CD14-positive monocyte (primary cell): Measurements from ENCODE around the gene LYPD6. TPM values are rescaled to one million over a fixed set of nuclear protein-coding genes. Genes with fewer than 3 reads are reported as not detected.

Experiments used
- DNase-seq, 3 donors: peaks; one replicate each; pipeline ENCODE4 v3.0.0-alpha.2; 2011 to 2022
- H2AFZ ChIP-seq: 2 replicates; pipeline ENCODE4 v1.6.0; 2012; ENCODE audit warnings: mild to moderate bottlenecking, low read depth, low read length, inconsistent platforms; ENCODE audit not compliant: insufficient read depth, poor library complexity, severe bottlenecking
- H3K27ac ChIP-seq, 2 donors: 1 replicate in 1 of 2; 2 replicates in 1 of 2; pipeline ENCODE4 v1.5.1; 2012 to 2013; ENCODE audit warnings: low read length in 2 of 2, control low read depth in 1 of 2, inconsistent platforms in 1 of 2, low read depth in 1 of 2, mild to moderate bottlenecking in 1 of 2
- H3K27me3 ChIP-seq, 2 donors: one replicate each; pipeline versions ENCODE4 v1.6.0 to v1.6.1; 2011 to 2013; ENCODE audit warnings: low read length in 2 of 2; ENCODE audit not compliant: control insufficient read depth in 2 of 2, insufficient read depth in 2 of 2
- H3K36me3 ChIP-seq, 2 donors: replicated peaks in 1 of 2; 1 replicate in 1 of 2; 2 replicates in 1 of 2; pipeline versions ENCODE4 v1.5.1 to v1.6.1; 2012 to 2013; ENCODE audit warnings: low read length in 2 of 2, control low read depth in 1 of 2, inconsistent platforms in 1 of 2, mild to moderate bottlenecking in 1 of 2; ENCODE audit not compliant: insufficient read depth in 2 of 2, control insufficient read depth in 1 of 2
- H3K4me1 ChIP-seq, 2 donors: 1 replicate in 1 of 2; 2 replicates in 1 of 2; pipeline versions ENCODE4 v1.5.1 to v1.6.1; 2012 to 2013; ENCODE audit warnings: low read length in 2 of 2, control low read depth in 1 of 2, inconsistent platforms in 1 of 2, mild to moderate bottlenecking in 1 of 2, moderate library complexity in 1 of 2; ENCODE audit not compliant: insufficient read depth in 2 of 2, control insufficient read depth in 1 of 2
- H3K4me2 ChIP-seq: replicated peaks from 2 replicates; pipeline ENCODE3; 2012; ENCODE audit warnings: low read length, moderate library complexity, mild to moderate bottlenecking; ENCODE audit not compliant: poor library complexity, severe bottlenecking; ENCODE audit errors: extremely low read depth
- H3K4me3 ChIP-seq, 3 experiments: fragments of 200-600 bp in 1 of 3; sonication (generic) in 1 of 3; replicated peaks in 1 of 3; 1 replicate in 2 of 3; 2 replicates in 1 of 3; pipeline ENCODE4 v1.5.1; 2011 to 2013; ENCODE audit warnings: low read length in 3 of 3, mild to moderate bottlenecking in 3 of 3, control low read depth in 2 of 3, low read depth in 2 of 3, inconsistent platforms in 1 of 3, moderate library complexity in 1 of 3
- H3K79me2 ChIP-seq: 2 replicates; pipeline ENCODE4 v1.6.0; 2012; ENCODE audit warnings: mild to moderate bottlenecking, control low read depth, inconsistent platforms, low read length, moderate library complexity; ENCODE audit not compliant: insufficient read depth
- H3K9ac ChIP-seq: 2 replicates; pipeline ENCODE4 v1.6.0; 2017; ENCODE audit warnings: low read length, mild to moderate bottlenecking; ENCODE audit not compliant: insufficient read depth, poor library complexity, severe bottlenecking
- H3K9me3 ChIP-seq, 2 donors: replicated peaks in 1 of 2; 1 replicate in 1 of 2; 2 replicates in 1 of 2; pipeline versions ENCODE4 v1.5.1 to v1.6.1; 2012 to 2013; ENCODE audit warnings: low read length in 2 of 2, control low read depth in 1 of 2; ENCODE audit not compliant: control insufficient read depth in 1 of 2, insufficient read depth in 1 of 2
- H4K20me1 ChIP-seq: 2 replicates; pipeline ENCODE4 v1.6.0; 2012; ENCODE audit warnings: mild to moderate bottlenecking, low read length, control low read depth, moderate library complexity; ENCODE audit not compliant: insufficient read depth
- H3K27ac Mint-ChIP-seq, 7 donors: one replicate each; pipeline ENCODE4 v1.8.0; 2020; ENCODE audit warnings: mild to moderate bottlenecking in 7 of 7, mixed read lengths in 7 of 7, moderate library complexity in 6 of 7, inconsistent platforms in 2 of 7
- H3K27me3 Mint-ChIP-seq, 3 donors: one replicate each; pipeline ENCODE4 v1.8.0; 2021 to 2022; ENCODE audit warnings: low read depth in 3 of 3, mild to moderate bottlenecking in 3 of 3, mixed read lengths in 3 of 3, moderate library complexity in 3 of 3, inconsistent platforms in 1 of 3
- H3K36me3 Mint-ChIP-seq, 2 donors: one replicate each; pipeline ENCODE4 v1.8.0; 2020; ENCODE audit warnings: mixed read lengths in 2 of 2, inconsistent platforms in 1 of 2, mild to moderate bottlenecking in 1 of 2
- H3K4me1 Mint-ChIP-seq: one replicate; pipeline ENCODE4 v1.8.0; 2020; ENCODE audit warnings: mild to moderate bottlenecking, mixed read lengths
- H3K4me3 Mint-ChIP-seq, 2 donors: one replicate each; pipeline ENCODE4 v1.8.0; 2020; ENCODE audit warnings: mild to moderate bottlenecking in 2 of 2, mixed read lengths in 2 of 2, moderate library complexity in 1 of 2
- H3K9me3 Mint-ChIP-seq, 7 donors: one replicate each; pipeline ENCODE4 v1.8.0; 2020 to 2022; ENCODE audit warnings: mixed read lengths in 7 of 7, mild to moderate bottlenecking in 6 of 7, moderate library complexity in 6 of 7, inconsistent platforms in 2 of 7
- CTCF ChIP-seq: fragments of 200-600 bp; IDR thresholded peaks from one replicate; pipeline ENCODE4 v1.8.0; 2022; ENCODE audit warnings: antibody characterized with exemption, mild to moderate bottlenecking
- WGBS: methylation state at CpG from one replicate; pipeline ENCODE4 v1.1.5; 2013; ENCODE audit warnings: missing lambda C conversion rate; ENCODE audit not compliant: insufficient coverage; 5-methylcytosine and 5-hydroxymethylcytosine counted together
- intact Hi-C, 2 donors: fragments of 100-400 bp; cut with micrococcal nuclease; formaldehyde crosslinking; loops; one replicate each; pipeline versions ENCODE4 v1.15.0 to v1.15.1; 2023
- polyA plus RNA-seq, 3 donors: library from polyadenylated mRNA; depleted of rRNA in 1 of 3; unstranded in 2 of 3; stranded (reverse) in 1 of 3; fragments of 300-500 nt in 2 of 3; fragments of >200 nt in 1 of 3; fragmentation: Illumina TruSeq in 2 of 3; gene quantifications; 1 replicate in 2 of 3; 2 replicates in 1 of 3; pipeline ENCODE4 v1.2.3, GENCODE V29; 2012 to 2021

Gene LYPD6
- polyA plus RNA-seq, 3 donors: not detected

- no peaks in the 10 kb centered on the region for H3K36me3 Mint-ChIP-seq
- H3K27me3 Mint-ChIP-seq: no peaks in the 10 kb centered on the region
- Histone ChIP-seq H3K9ac (no peak overlapping the region), H4K20me1 (no peaks in the 10 kb centered on the region), H3K4me2 (no peak overlapping the region), H3K79me2 (no peaks in the 10 kb centered on the region), H3K36me3 (no peaks in the 10 kb centered on the region), H2AFZ (no peak overlapping the region), H3K4me3 (no peak overlapping the region), H3K4me1 (no peaks in the 10 kb centered on the region), H3K27me3 (no peaks in the 10 kb centered on the region), H3K27ac (no peak overlapping the region), H3K9me3 (no peaks in the 10 kb centered on the region)
- H3K4me3 Mint-ChIP-seq: no peak overlapping the region
- intact Hi-C loops: no loop called here
- H3K4me1 Mint-ChIP-seq: no peaks in the 10 kb centered on the region
- no CpG with 5 or more reads among the region's 3 CpGs for WGBS
- peaks cover 0 to 2% (median 0%) of the 10 kb centered on the region in 7 donors for H3K9me3 Mint-ChIP-seq
- H3K27ac Mint-ChIP-seq: no peak overlapping the region
- no peak for TF ChIP-seq CTCF
- no peak for DNase-seq
Observed at GRCh38 chr2:149466635-149467034, 136.2 kb downstream of the LYPD6 start.

GRCh38 chr2:149467436-149467835, 137.0 kb downstream of the LYPD6 start:
- Histone ChIP-seq H3K27ac (no peak overlapping the region), H3K4me2 (no peak overlapping the region), H4K20me1 (no peaks in the 10 kb centered on the region), H3K36me3 (no peaks in the 10 kb centered on the region), H3K79me2 (no peaks in the 10 kb centered on the region), H3K27me3 (no peaks in the 10 kb centered on the region), H3K9ac (no peak overlapping the region), H3K9me3 (no peaks in the 10 kb centered on the region), H3K4me3 (no peak overlapping the region), H3K4me1 (no peaks in the 10 kb centered on the region), H2AFZ (no peak overlapping the region)
- Mint-ChIP-seq H3K4me3 (no peak overlapping the region), H3K36me3 (no peaks in the 10 kb centered on the region), H3K9me3 (peaks cover 0 to 3% (median 0%) of the 10 kb centered on the region in 7 donors), H3K27me3 (no peaks in the 10 kb centered on the region), H3K4me1 (no peaks in the 10 kb centered on the region), H3K27ac (no peak overlapping the region)
- no peak for DNase-seq
- no CpG with 5 or more reads among the region's 2 CpGs for WGBS
- intact Hi-C loops: no loop called here
- no peak for TF ChIP-seq CTCF
